Calu3 (cell line): ENCODE results near the gene NNT. TPM values are rescaled to one million over a fixed set of nuclear protein-coding genes. Genes with fewer than 3 reads are reported as not detected.

Source experiments
- BruUV-seq: library from RNA; stranded (reverse); fragments of 400-500 nt; replicated peaks from 2 replicates; lab custom pipeline; 2021; lab: Mats Ljungman, UMichigan
- CTCF ChIA-PET: fragments of 300-600 bp; sonication (Branson Sonifier 250); formaldehyde crosslinking; loops from one replicate; lab custom pipeline; 2022; ENCODE audit warnings: antibody characterized with exemption; lab: Charles Lee
- DNase-seq: peaks from one replicate; pipeline ENCODE4 v3.0.0; 2022
- H3K27ac Mint-ChIP-seq: one replicate; pipeline ENCODE4 v1.8.0; 2022; ENCODE audit warnings: mixed read lengths; ENCODE audit not compliant: unreplicated experiment
- H3K27me3 Mint-ChIP-seq: one replicate; pipeline ENCODE4 v1.8.0; 2022; ENCODE audit warnings: mixed read lengths; ENCODE audit not compliant: unreplicated experiment
- H3K36me3 Mint-ChIP-seq: one replicate; pipeline ENCODE4 v1.8.0; 2022; ENCODE audit warnings: mild to moderate bottlenecking, moderate library complexity, mixed read lengths; ENCODE audit not compliant: insufficient read depth, unreplicated experiment
- H3K4me1 Mint-ChIP-seq: one replicate; pipeline ENCODE4 v1.8.0; 2022; ENCODE audit warnings: mild to moderate bottlenecking, low read depth, mixed read lengths; ENCODE audit not compliant: unreplicated experiment
- H3K4me3 Mint-ChIP-seq: one replicate; pipeline ENCODE4 v1.8.0; 2022; ENCODE audit warnings: mild to moderate bottlenecking, low read depth, moderate library complexity, mixed read lengths; ENCODE audit not compliant: unreplicated experiment
- H3K9me3 Mint-ChIP-seq: one replicate; pipeline ENCODE4 v1.8.0; 2022; ENCODE audit warnings: low read depth, mixed read lengths; ENCODE audit not compliant: unreplicated experiment
- CTCF ChIP-seq: fragments of 200-600 bp; IDR thresholded peaks from one replicate; pipeline ENCODE4 v1.8.0; 2022; ENCODE audit warnings: antibody characterized with exemption; ENCODE audit not compliant: unreplicated experiment
- intact Hi-C: fragments of 100-400 bp; cut with micrococcal nuclease; formaldehyde crosslinking; loops from one replicate; pipeline ENCODE4 v1.10.0; 2022; ENCODE audit not compliant: unreplicated experiment
- total RNA-seq: library from RNA; stranded (reverse); gene quantifications from 2 replicates; pipeline ENCODE4 v1.2.3, GENCODE V29; 2022

Gene NNT
- total RNA-seq, 1 experiment from 2014 or later: 72.4 TPM

GRCh38 chr5:43648499-43649124 is 45.6 kb downstream of the NNT start:
- Mint-ChIP-seq H3K4me3 (no peak overlapping the region), H3K9me3 (no peaks in the 10 kb centered on the region), H3K4me1 (no peaks in the 10 kb centered on the region), H3K36me3 (peaks cover 3% of the 10 kb centered on the region), H3K27ac (no peak overlapping the region), H3K27me3 (no peaks in the 10 kb centered on the region)
- intact Hi-C loops: no loop called here
- BruUV-seq: no TSS peak
- CTCF ChIA-PET: no interaction called here
- no peak for TF ChIP-seq CTCF
- DNase-seq: no peak

GRCh38 chr5:43649256-43649655 is 46.3 kb downstream of the NNT start:
- CTCF ChIA-PET: no interaction called here
- no peak overlapping the region for H3K4me3 Mint-ChIP-seq
- no TSS peak for BruUV-seq
- H3K27ac Mint-ChIP-seq: no peak overlapping the region
- no peaks in the 10 kb centered on the region for H3K9me3 Mint-ChIP-seq
- intact Hi-C loops: no loop called here
- DNase-seq: no peak
- no peaks in the 10 kb centered on the region for H3K27me3 Mint-ChIP-seq
- TF ChIP-seq CTCF: no peak
- H3K36me3 Mint-ChIP-seq: peaks cover 3% of the 10 kb centered on the region
- no peaks in the 10 kb centered on the region for H3K4me1 Mint-ChIP-seq

DNA sequence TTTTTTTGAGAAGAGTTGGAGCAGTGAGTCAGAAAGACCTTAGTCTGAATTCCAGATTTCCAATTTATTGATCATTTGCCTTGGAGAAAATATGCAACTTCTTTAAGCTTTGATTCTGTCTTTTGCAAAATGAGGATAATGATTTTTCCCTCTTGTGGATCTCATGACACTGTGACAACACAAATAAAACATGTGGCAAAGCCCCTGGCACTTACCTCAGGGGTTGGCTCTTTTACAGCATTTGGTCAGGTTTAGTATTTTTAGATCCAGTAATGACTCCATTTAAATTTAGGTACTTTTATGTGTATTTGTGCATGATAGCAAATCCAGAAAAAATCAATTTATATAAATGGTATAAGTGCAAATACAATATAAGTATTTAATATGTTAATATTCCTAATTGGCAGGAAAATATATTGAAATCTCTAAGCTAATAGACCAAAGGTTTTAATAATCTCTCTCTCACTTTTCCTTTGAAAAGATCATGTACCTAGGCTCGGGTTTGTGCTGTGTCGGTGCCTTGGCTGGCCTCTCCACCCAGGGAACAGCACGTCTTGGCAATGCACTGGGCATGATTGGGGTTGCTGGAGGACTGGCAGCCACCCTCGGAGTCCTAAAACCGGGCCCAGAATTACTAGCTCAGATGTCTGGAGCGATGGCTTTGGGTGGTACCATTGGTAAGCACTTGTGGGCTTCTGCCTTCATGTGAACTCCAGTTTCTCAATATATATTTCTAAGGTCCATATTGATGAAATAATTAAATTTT is 49.7 kb downstream of the NNT start:
- CTCF ChIA-PET: no interaction called here
- H3K9me3 Mint-ChIP-seq: no peaks in the 10 kb centered on the region
- TF ChIP-seq CTCF: no peak

GRCh38 chr5:43658509-43658908 is 55.5 kb downstream of the NNT start:
- no peak overlapping the region for H3K4me3 Mint-ChIP-seq
- no peaks in the 10 kb centered on the region for H3K36me3 Mint-ChIP-seq
- H3K4me1 Mint-ChIP-seq: no peaks in the 10 kb centered on the region
- no peak overlapping the region for H3K27ac Mint-ChIP-seq
- H3K9me3 Mint-ChIP-seq: no peaks in the 10 kb centered on the region
- TF ChIP-seq CTCF: no peak
- CTCF ChIA-PET: no interaction called here
- no peak for DNase-seq
- BruUV-seq: no TSS peak
- intact Hi-C loops: loop anchor here (10.0 kb wide), 1 partner anchor 1116 kb away; no protein-coding TSS in a partner anchor
- no peaks in the 10 kb centered on the region for H3K27me3 Mint-ChIP-seq

More for the DNA sequence above, 49.7 kb downstream of the NNT start:
- DNase-seq: no peak
- intact Hi-C loops: loop anchor here (10.0 kb wide), 1 partner anchor 1122 kb away; no protein-coding TSS in a partner anchor
- peaks cover 3% of the 10 kb centered on the region for H3K36me3 Mint-ChIP-seq
- H3K4me3 Mint-ChIP-seq: no peak overlapping the region
- H3K27ac Mint-ChIP-seq: no peak overlapping the region
- H3K4me1 Mint-ChIP-seq: no peaks in the 10 kb centered on the region
- no TSS peak for BruUV-seq
- no peaks in the 10 kb centered on the region for H3K27me3 Mint-ChIP-seq
